ENCODE results near the gene CHCHD3. TPM values are rescaled to one million over a fixed set of nuclear protein-coding genes. Genes with fewer than 3 reads are reported as not detected.
"Not testable (repeated sequence)": the region's sequence is repeated elsewhere in the genome, so short reads cannot be mapped to it uniquely, and the experiment has no call there.

Gene CHCHD3
- total and polyA plus RNA-seq, 4 donors: 29.1 to 50.3 (median 36.0) TPM

DNA sequence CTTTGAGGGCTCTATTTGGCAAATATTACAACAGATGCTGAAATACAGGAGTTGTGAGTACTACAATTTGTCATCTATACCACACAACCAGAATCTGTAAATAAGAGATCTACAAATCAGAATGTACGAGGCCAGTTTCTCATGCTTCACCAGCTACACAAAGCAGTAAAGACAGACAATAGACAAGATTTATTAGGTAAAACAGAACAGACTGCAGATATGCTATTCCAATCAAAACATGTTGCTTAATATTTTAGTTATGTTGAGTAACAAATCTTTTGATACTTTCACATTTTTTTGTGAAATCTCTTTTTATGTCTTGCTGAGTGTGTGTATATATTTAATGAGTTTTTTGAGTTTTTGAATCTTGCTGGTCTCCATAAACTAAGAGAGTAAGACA is 109.1 kb downstream of the CHCHD3 start:
- DNase-seq (no peak), ATAC-seq (ENCODE audit: low FRiP score) (no peak)
- Histone ChIP-seq H3K27me3 (ENCODE audit: control insufficient read depth in 1 of 2, insufficient read depth in 2 of 2, low read length in 1 of 2) (no peaks in the 10 kb centered on the region), H3K27ac (ENCODE audit: low read depth in 1 of 2, low read length in 2 of 2) (no peak overlapping the region), H3K36me3 (ENCODE audit: control insufficient read depth in 1 of 2, insufficient read depth in 2 of 2, low read length in 1 of 2) (peaks cover 0 to 7% of the 10 kb centered on the region in 2 donors), H3K9me3 (ENCODE audit: control insufficient read depth, low read length) (no peaks in the 10 kb centered on the region), H3K4me3 (ENCODE audit: low read length in 2 of 2) (no peak overlapping the region), H3K4me1 (ENCODE audit: control insufficient read depth in 1 of 2, insufficient read depth in 2 of 2, low read length in 2 of 2) (no peaks in the 10 kb centered on the region)
- 73 to 77% methylated on average over 1 of the region's 1 CpG for WGBS, 2 donors
- intact Hi-C loops (cut with DNase I): no loop called here

DNA sequence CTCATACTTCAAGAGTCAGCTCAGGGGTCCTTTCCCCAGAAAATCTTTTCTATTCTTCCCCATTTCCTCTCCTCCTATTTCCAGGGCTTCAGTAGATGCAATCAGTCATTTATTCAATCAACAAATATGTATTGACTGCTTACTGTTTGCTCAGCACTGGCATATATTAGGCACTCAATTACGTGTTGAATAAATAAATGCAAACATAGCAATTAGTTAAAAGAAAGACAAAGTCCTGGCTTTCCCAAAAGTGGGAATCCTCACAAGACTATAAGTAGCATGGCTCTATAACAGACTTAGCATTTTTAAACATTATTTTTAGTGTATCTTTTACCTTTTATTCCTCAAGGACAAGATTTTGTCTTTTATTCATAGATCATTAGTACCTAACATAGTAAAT is 111.6 kb downstream of the CHCHD3 start:
- no peak overlapping the region for H3K27ac ChIP-seq (ENCODE audit: low read depth in 1 of 2, low read length in 2 of 2)
- no peaks in the 10 kb centered on the region for H3K9me3 ChIP-seq (ENCODE audit: control insufficient read depth, low read length)
- ATAC-seq (ENCODE audit: low FRiP score) (no peak), DNase-seq (no peak)
- H3K27me3 ChIP-seq (ENCODE audit: control insufficient read depth in 1 of 2, insufficient read depth in 2 of 2, low read length in 1 of 2): no peaks in the 10 kb centered on the region
- intact Hi-C loops (cut with DNase I): no loop called here
- no peak overlapping the region for H3K4me3 ChIP-seq (ENCODE audit: low read length in 2 of 2)
- H3K4me1 ChIP-seq (ENCODE audit: control insufficient read depth in 1 of 2, insufficient read depth in 2 of 2, low read length in 2 of 2): no peaks in the 10 kb centered on the region
- H3K36me3 ChIP-seq (ENCODE audit: control insufficient read depth in 1 of 2, insufficient read depth in 2 of 2, low read length in 1 of 2): peaks cover 0 to 7% of the 10 kb centered on the region in 2 donors
- 95 to 97% methylated on average over 1 of the region's 1 CpG for WGBS, 2 donors

DNA sequence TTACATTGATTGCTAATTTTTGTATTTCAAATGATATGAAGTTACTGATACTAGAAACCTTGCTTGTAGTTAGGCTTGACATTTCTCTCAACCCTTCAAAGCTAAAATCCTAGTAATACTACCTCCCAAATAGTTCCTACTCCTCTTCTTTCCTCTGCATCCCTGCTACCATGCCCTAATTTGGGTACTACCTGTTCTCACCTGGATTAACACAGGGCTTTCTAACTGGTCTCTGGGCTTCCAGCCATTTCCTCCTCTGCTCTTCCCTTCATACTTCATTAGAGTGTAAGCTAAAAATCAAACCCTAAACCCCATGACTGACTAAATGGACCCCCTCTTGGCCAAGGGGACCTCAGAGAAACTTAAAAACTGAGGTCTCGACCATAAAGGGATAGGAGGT is 112.4 kb downstream of the CHCHD3 start:
- no peak for ATAC-seq (ENCODE audit: low FRiP score)
- WGBS, 2 donors: 99 to 100% methylated on average over 1 of the region's 1 CpG
- H3K36me3 ChIP-seq (ENCODE audit: control insufficient read depth in 1 of 2, insufficient read depth in 2 of 2, low read length in 1 of 2): peaks cover 0 to 7% of the 10 kb centered on the region in 2 donors
- intact Hi-C loops (cut with DNase I): no loop called here
- H3K27ac ChIP-seq (ENCODE audit: low read depth in 1 of 2, low read length in 2 of 2): no peak overlapping the region
- no peak for DNase-seq
- no peaks in the 10 kb centered on the region for H3K4me1 ChIP-seq (ENCODE audit: control insufficient read depth in 1 of 2, insufficient read depth in 2 of 2, low read length in 2 of 2)
- no peaks in the 10 kb centered on the region for H3K9me3 ChIP-seq (ENCODE audit: control insufficient read depth, low read length)
- H3K4me3 ChIP-seq (ENCODE audit: low read length in 2 of 2): no peak overlapping the region
- no peaks in the 10 kb centered on the region for H3K27me3 ChIP-seq (ENCODE audit: control insufficient read depth in 1 of 2, insufficient read depth in 2 of 2, low read length in 1 of 2)

DNA sequence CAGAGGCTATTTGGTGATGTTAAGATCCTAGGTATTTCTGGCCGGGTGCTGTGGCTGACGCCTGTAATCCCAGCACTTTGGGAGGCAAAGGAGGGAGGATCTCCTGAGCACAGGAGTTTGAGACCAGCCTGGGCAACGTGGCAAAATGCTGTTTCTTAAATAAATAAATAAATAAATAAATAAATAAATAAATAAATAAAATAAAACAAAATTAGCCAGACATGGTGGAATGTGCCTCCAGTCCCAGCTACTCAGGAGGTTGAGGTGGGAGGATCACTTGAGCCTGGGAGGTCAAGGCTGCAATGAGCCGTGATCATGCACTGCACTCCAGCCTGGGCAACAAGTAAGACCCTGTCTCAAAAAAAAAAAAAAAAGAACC is 114.4 kb downstream of the CHCHD3 start:
- H3K27ac ChIP-seq (ENCODE audit: low read depth in 1 of 2, low read length in 2 of 2); ATAC-seq (ENCODE audit: low FRiP score); H3K9me3 ChIP-seq (ENCODE audit: control insufficient read depth, low read length); DNase-seq; H3K4me3 ChIP-seq (ENCODE audit: low read length in 2 of 2); H3K36me3 ChIP-seq (ENCODE audit: control insufficient read depth in 1 of 2, insufficient read depth in 2 of 2, low read length in 1 of 2); H3K27me3 ChIP-seq (ENCODE audit: control insufficient read depth in 1 of 2, insufficient read depth in 2 of 2, low read length in 1 of 2); intact Hi-C loops (cut with DNase I); H3K4me1 ChIP-seq (ENCODE audit: control insufficient read depth in 1 of 2, insufficient read depth in 2 of 2, low read length in 2 of 2): not testable (repeated sequence)
- 89 to 94% methylated on average over 4 of the region's 4 CpGs for WGBS, 2 donors

DNA sequence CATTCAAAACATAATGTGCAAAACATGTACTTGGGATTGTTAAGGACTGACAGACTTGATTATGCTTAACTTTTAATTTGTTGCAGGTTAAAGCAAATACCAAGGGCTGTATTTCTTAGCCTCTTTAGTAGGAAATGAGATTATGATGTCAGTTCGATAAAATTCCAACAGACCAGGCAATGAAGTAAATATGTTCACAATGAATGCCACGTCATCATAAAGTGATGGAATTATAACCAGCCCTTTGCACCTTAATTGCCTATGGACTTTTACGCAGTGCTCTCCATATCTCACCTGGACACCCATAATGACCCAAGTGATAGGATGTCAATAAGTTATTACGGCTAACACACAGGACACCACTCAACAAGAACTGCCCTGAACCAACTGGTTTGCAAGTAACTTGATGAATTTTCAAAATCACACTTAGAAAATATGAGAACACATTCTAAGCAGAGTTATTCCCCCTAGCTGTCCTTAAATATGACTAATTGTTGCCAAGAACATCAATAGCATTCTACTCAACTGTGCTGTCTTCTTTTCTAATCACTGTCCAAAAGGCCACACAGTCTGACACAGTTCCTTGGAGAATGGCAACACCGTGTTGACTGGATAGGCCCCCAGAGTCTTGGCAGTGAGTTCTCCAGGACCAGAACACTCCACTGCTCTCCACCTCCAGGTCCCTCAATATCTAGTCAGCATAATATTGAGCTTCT is 115.0 kb downstream of the CHCHD3 start:
- Histone ChIP-seq H3K36me3 (ENCODE audit: control insufficient read depth in 1 of 2, insufficient read depth in 2 of 2, low read length in 1 of 2) (no peaks in the 10 kb centered on the region), H3K9me3 (ENCODE audit: control insufficient read depth, low read length) (no peaks in the 10 kb centered on the region), H3K4me3 (ENCODE audit: low read length in 2 of 2) (no peak overlapping the region), H3K4me1 (ENCODE audit: control insufficient read depth in 1 of 2, insufficient read depth in 2 of 2, low read length in 2 of 2) (no peaks in the 10 kb centered on the region), H3K27me3 (ENCODE audit: control insufficient read depth in 1 of 2, insufficient read depth in 2 of 2, low read length in 1 of 2) (no peaks in the 10 kb centered on the region), H3K27ac (ENCODE audit: low read depth in 1 of 2, low read length in 2 of 2) (no peak overlapping the region)
- no peak for DNase-seq
- no peak for ATAC-seq (ENCODE audit: low FRiP score)
- WGBS, 2 donors: 77 to 89% methylated on average over 5 of the region's 5 CpGs
- intact Hi-C loops (cut with DNase I): no loop called here

DNA sequence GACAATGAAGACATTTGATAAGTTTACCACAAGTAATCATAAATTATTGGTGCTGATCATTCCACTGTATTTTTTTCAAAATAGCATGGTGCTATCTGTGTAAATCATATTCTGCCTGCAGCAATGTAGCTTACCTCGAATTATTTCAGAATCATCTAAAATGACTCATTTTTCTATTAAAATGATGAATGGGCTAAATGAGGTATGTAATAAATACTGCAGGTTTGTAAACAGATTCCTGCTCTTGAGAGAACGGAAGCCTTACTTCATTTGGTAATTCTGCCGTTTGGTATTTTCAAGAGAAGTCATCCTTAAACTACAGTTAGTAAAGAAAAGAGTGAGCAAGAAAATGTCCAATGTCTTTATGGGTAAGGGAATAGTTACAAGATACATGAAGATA is 115.9 kb downstream of the CHCHD3 start:
- DNase-seq (no peak), ATAC-seq (ENCODE audit: low FRiP score) (no peak)
- Histone ChIP-seq H3K27ac (ENCODE audit: low read depth in 1 of 2, low read length in 2 of 2) (no peak overlapping the region), H3K36me3 (ENCODE audit: control insufficient read depth in 1 of 2, insufficient read depth in 2 of 2, low read length in 1 of 2) (no peaks in the 10 kb centered on the region), H3K4me1 (ENCODE audit: control insufficient read depth in 1 of 2, insufficient read depth in 2 of 2, low read length in 2 of 2) (no peaks in the 10 kb centered on the region), H3K9me3 (ENCODE audit: control insufficient read depth, low read length) (no peaks in the 10 kb centered on the region), H3K27me3 (ENCODE audit: control insufficient read depth in 1 of 2, insufficient read depth in 2 of 2, low read length in 1 of 2) (no peaks in the 10 kb centered on the region), H3K4me3 (ENCODE audit: low read length in 2 of 2) (no peak overlapping the region)
- intact Hi-C loops (cut with DNase I): no loop called here
- 89 to 93% methylated on average over 3 of the region's 3 CpGs for WGBS, 2 donors

DNA sequence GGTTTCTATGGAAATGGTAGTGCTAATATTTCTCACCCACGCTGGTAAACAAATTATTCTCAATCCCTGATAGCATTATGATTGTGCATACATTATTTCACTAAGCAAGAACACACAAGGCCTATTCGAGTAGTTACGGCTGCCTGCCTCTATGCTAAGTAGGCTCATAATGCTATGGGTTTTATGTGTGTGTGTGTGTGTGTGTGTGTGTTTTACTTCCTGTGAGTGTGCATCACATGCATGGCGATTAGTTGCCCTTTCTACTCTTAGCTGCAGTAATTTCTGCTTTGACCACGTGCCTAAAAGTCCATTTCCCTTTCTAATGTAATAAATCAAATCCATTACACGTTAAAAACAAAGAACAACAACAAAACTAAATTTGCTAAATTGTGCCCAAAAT is 117.0 kb downstream of the CHCHD3 start:
- H3K27ac ChIP-seq (ENCODE audit: low read depth in 1 of 2, low read length in 2 of 2): no peak overlapping the region
- ATAC-seq (ENCODE audit: low FRiP score) (no peak), DNase-seq (no peak)
- no peaks in the 10 kb centered on the region for H3K36me3 ChIP-seq (ENCODE audit: control insufficient read depth in 1 of 2, insufficient read depth in 2 of 2, low read length in 1 of 2)
- H3K9me3 ChIP-seq (ENCODE audit: control insufficient read depth, low read length): no peaks in the 10 kb centered on the region
- intact Hi-C loops (cut with DNase I): no loop called here
- H3K4me1 ChIP-seq (ENCODE audit: control insufficient read depth in 1 of 2, insufficient read depth in 2 of 2, low read length in 2 of 2): no peaks in the 10 kb centered on the region
- no peaks in the 10 kb centered on the region for H3K27me3 ChIP-seq (ENCODE audit: control insufficient read depth in 1 of 2, insufficient read depth in 2 of 2, low read length in 1 of 2)
- WGBS, 2 donors: 82 to 84% methylated on average over 6 of the region's 6 CpGs
- no peak overlapping the region for H3K4me3 ChIP-seq (ENCODE audit: low read length in 2 of 2)

DNA sequence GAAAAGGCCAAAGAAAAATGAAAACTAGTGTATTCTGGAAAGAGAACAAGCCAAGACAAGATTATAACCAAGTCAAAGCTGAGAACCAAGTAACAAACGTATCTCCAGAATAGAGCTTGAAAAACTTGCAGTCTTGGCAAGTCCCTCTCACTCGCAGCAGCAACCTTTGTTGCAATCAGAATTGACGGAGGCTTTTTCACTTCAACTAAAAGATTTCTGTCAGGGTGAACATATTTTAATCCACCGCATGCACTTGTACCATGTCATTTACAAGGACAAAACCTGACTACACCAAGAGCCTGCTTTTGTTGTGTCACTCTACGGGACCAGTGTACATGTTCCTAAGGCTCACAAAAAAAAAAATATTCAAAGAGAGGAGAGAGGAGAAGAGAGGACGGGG is 122.0 kb downstream of the CHCHD3 start:
- H3K27me3 ChIP-seq (ENCODE audit: control insufficient read depth in 1 of 2, insufficient read depth in 2 of 2, low read length in 1 of 2): no peaks in the 10 kb centered on the region
- no peak overlapping the region for H3K27ac ChIP-seq (ENCODE audit: low read depth in 1 of 2, low read length in 2 of 2)
- no peak overlapping the region for H3K4me3 ChIP-seq (ENCODE audit: low read length in 2 of 2)
- no peak for ATAC-seq (ENCODE audit: low FRiP score)
- no peaks in the 10 kb centered on the region for H3K9me3 ChIP-seq (ENCODE audit: control insufficient read depth, low read length)
- 91 to 94% methylated on average over 6 of the region's 6 CpGs for WGBS, 2 donors
- intact Hi-C loops (cut with DNase I): no loop called here
- H3K36me3 ChIP-seq (ENCODE audit: control insufficient read depth in 1 of 2, insufficient read depth in 2 of 2, low read length in 1 of 2): no peaks in the 10 kb centered on the region
- no peak for DNase-seq
- H3K4me1 ChIP-seq (ENCODE audit: control insufficient read depth in 1 of 2, insufficient read depth in 2 of 2, low read length in 2 of 2): no peaks in the 10 kb centered on the region

DNA sequence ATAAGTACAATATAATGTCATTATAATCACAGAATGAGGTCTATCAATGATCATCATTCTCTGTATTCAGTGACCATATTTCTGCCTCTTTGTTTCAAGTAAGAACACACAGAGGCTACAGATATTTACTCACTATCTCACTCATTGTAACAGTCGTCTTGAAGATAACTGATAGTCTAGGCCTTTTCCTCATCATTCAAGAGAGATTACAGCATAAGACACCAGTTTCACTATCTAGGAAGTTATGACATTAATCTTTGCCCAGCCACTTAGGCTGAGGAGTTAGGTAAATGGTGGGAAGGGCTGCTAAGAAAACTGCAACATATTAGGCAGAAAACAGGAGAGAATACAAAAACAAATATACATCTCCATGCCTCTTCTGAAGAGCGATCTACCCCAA is 125.3 kb downstream of the CHCHD3 start:
- intact Hi-C loops (cut with DNase I): no loop called here
- 86 to 91% methylated on average over 2 of the region's 2 CpGs for WGBS, 2 donors
- H3K4me1 ChIP-seq (ENCODE audit: control insufficient read depth in 1 of 2, insufficient read depth in 2 of 2, low read length in 2 of 2): no peaks in the 10 kb centered on the region
- H3K27ac ChIP-seq (ENCODE audit: low read depth in 1 of 2, low read length in 2 of 2): no peak overlapping the region
- no peak for DNase-seq
- ATAC-seq (ENCODE audit: low FRiP score): no peak
- no peaks in the 10 kb centered on the region for H3K27me3 ChIP-seq (ENCODE audit: control insufficient read depth in 1 of 2, insufficient read depth in 2 of 2, low read length in 1 of 2)
- H3K9me3 ChIP-seq (ENCODE audit: control insufficient read depth, low read length): no peaks in the 10 kb centered on the region
- H3K4me3 ChIP-seq (ENCODE audit: low read length in 2 of 2): no peak overlapping the region
- no peaks in the 10 kb centered on the region for H3K36me3 ChIP-seq (ENCODE audit: control insufficient read depth in 1 of 2, insufficient read depth in 2 of 2, low read length in 1 of 2)

All from aorta (tissue), 5 donors.